ENCODE data around the gene PACS1. TPM values are rescaled to one million over a fixed set of nuclear protein-coding genes. Genes with fewer than 3 reads are reported as not detected.

PACS1 gene
- total RNA-seq, 4 donors from 2014 or later = 32.0 to 62.7 (median 51.8) TPM

DNA sequence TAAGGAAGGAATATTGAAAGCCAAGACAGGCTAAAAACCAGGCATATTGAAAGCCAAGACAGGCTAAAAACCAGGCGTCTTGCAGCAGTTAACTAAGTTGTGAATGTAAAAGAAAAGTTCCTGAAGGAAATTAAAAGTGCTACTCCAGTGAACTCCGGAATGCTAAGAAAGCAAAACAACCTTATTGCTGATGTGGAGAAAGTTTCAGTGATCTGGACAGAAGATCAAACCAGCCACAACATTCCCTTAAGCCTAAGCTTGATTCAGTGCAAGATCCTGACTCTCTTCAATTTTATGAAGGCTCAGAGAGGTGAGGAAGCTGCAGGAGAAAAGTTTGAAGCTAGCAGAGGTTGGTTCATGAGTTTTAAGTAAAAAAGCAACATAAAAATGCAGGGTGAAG, 51.4 kb downstream of the PACS1 start:
- peaks cover 0 to 5% (median 0%) of the 10 kb centered on the region in 4 donors for H3K9me3 ChIP-seq
- H3K27ac ChIP-seq = no peak overlapping the region
- H3K4me3 ChIP-seq = no peak overlapping the region
- 77 to 82% methylated on average over 2 of the region's 2 CpGs for WGBS, 2 donors
- no peaks in the 10 kb centered on the region for H3K27me3 ChIP-seq
- no peaks in the 10 kb centered on the region for H3K36me3 ChIP-seq
- peaks cover 0 to 27% (median 11%) of the 10 kb centered on the region in 4 donors for H3K4me1 ChIP-seq
- no peak for DNase-seq (ENCODE audit: low spot score in 2 of 2)
- no peak for TF ChIP-seq EP300 (IDR thresholded peaks at IDR 0.05)
- no peak for TF ChIP-seq POLR2A (IDR thresholded peaks at IDR 0.05)
- TF ChIP-seq, protein P1, sequence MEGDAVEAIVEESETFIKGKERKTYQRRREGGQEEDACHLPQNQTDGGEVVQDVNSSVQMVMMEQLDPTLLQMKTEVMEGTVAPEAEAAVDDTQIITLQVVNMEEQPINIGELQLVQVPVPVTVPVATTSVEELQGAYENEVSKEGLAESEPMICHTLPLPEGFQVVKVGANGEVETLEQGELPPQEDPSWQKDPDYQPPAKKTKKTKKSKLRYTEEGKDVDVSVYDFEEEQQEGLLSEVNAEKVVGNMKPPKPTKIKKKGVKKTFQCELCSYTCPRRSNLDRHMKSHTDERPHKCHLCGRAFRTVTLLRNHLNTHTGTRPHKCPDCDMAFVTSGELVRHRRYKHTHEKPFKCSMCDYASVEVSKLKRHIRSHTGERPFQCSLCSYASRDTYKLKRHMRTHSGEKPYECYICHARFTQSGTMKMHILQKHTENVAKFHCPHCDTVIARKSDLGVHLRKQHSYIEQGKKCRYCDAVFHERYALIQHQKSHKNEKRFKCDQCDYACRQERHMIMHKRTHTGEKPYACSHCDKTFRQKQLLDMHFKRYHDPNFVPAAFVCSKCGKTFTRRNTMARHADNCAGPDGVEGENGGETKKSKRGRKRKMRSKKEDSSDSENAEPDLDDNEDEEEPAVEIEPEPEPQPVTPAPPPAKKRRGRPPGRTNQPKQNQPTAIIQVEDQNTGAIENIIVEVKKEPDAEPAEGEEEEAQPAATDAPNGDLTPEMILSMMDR (IDR thresholded peaks at IDR 0.05) = no peak

DNA sequence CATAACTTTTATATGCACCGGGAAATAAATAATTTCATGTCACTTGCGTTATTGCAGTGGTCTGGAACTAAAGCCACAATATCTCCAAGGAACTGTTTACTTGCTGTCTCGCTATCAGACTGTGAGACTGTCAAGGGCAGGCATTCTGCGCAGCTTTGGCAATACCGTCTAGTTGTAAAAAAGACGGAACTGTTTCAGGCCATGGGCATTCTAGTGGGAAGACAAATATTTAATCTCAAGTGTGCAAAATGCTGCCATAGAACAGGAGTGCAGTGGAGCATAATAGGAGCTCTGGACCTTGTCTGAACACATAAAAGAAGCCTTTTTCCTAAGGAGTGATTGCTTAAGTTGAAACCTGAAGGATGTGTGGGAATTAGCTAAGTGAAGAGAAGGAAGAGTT, 53.8 kb downstream of the PACS1 start:
- no peaks in the 10 kb centered on the region for H3K27me3 ChIP-seq
- H3K4me3 ChIP-seq = no peak overlapping the region
- H3K36me3 ChIP-seq = no peaks in the 10 kb centered on the region
- H3K4me1 ChIP-seq = peaks cover 0 to 41% (median 22%) of the 10 kb centered on the region in 4 donors
- peaks cover 0 to 5% (median 0%) of the 10 kb centered on the region in 4 donors for H3K9me3 ChIP-seq
- WGBS, 2 donors = 91 to 94% methylated on average over 6 of the region's 6 CpGs
- H3K27ac ChIP-seq = no peak overlapping the region
- TF ChIP-seq EP300 (IDR thresholded peaks at IDR 0.05) (no peak), POLR2A (IDR thresholded peaks at IDR 0.05) (no peak)
- no peak for DNase-seq (ENCODE audit: low spot score in 2 of 2)

DNA sequence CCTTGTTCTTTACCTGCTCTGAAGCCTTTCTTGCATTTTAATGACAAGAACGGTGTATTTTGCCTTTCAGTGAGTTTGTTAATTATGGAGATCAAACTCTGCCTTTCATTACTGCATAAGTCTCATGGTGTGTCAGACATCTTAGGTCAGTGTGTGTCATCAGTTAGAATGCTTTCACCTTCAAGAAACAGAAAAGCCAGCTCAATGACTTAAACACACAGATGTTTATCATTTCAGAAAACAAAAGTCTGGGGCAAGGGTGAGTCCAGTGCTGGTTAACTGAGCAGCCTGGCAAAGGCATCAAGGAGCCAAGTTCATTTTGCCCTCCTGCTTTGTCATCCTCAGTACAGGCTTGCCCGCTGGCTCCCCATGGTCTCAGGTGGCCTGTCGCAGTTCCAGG, 54.5 kb downstream of the PACS1 start:
- peaks cover 0 to 5% (median 0%) of the 10 kb centered on the region in 4 donors for H3K9me3 ChIP-seq
- no peaks in the 10 kb centered on the region for H3K36me3 ChIP-seq
- TF ChIP-seq POLR2A (IDR thresholded peaks at IDR 0.05) = no peak
- no peak for TF ChIP-seq EP300 (IDR thresholded peaks at IDR 0.05)
- TF ChIP-seq, protein P1 (IDR thresholded peaks at IDR 0.05) = no peak
- no peak overlapping the region for H3K27ac ChIP-seq
- H3K27me3 ChIP-seq = no peaks in the 10 kb centered on the region
- WGBS, 2 donors = 85 to 91% methylated on average over 3 of the region's 3 CpGs
- no peak for DNase-seq (ENCODE audit: low spot score in 2 of 2)
- no peak overlapping the region for H3K4me3 ChIP-seq
- peaks cover 0 to 35% (median 22%) of the 10 kb centered on the region in 4 donors for H3K4me1 ChIP-seq

DNA sequence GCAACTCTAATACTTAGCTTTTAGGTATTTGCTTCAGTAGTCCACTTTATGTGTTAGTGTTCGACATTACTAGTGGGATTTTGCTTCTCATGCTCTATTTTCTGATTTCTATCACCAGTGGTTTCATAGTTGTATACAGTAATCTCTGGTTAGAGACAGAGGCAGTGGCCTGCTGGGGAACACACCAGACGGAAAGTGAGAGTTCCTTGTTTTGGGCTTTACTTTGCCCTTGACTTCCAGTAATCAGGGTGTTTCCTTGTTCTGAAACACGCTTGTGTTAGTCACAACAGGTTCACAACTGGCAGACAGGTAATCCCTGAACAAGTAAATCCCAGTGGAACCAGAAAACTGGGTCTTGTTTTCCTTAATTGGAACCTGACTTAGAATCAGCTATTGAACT, 56.0 kb downstream of the PACS1 start:
- Histone ChIP-seq H3K36me3 (no peaks in the 10 kb centered on the region), H3K27ac (peak overlapping the region; percentile 4 to 90 (median 66)), H3K9me3 (peaks cover 0 to 5% (median 0%) of the 10 kb centered on the region in 4 donors), H3K27me3 (no peaks in the 10 kb centered on the region), H3K4me1 (peaks cover 0 to 32% (median 22%) of the 10 kb centered on the region in 4 donors), H3K4me3 (no peak overlapping the region)
- 60 to 70% methylated on average over 3 of the region's 3 CpGs for WGBS, 2 donors
- TF ChIP-seq, protein P1 (IDR thresholded peaks at IDR 0.05) = no peak
- no peak for TF ChIP-seq POLR2A (IDR thresholded peaks at IDR 0.05)
- no peak for TF ChIP-seq EP300 (IDR thresholded peaks at IDR 0.05)
- DNase-seq (ENCODE audit: low spot score in 2 of 2) = no peak

DNA sequence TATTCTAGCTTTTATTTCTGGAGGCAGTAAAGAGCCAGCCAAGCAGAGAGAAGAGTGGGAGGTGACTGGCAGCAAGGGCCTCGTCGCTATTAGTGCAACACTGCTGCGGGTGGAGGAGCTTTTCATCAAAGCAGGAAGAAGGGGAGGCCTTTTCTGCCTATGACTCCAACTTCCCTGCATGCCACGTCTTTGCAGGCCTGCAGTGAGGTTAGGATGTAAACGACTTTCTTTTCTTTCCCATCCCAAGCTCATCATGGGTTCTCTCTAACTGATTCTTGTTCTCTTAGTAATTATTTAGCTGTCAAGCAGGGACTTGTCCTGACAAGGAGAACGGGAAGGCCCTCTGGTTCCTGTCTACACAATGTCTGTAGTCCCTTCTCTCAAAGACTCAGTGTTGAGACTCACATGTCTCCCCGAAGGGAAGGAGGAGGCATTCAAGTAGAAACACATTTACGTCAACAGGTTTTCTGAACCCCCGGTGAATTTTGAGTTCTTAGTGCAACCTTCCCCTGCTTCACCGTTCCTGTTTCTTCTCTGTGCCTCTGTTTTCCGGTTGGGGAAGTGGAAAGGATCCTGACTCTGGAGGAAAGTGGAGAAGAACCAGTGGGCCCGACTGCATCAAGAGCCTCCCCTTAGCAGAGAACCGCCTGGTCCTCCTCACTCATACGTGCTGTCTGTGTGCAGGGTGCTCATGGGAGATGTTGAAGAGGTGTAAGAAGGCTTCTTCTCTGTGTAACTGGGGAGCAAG, 56.9 kb downstream of the PACS1 start:
- peak overlapping the region; percentile 32 to 90 (median 66) for H3K27ac ChIP-seq
- TF ChIP-seq POLR2A (IDR thresholded peaks at IDR 0.05) = no peak
- TF ChIP-seq, protein P1 (IDR thresholded peaks at IDR 0.05) = no peak
- TF ChIP-seq EP300 (IDR thresholded peaks at IDR 0.05) = peak in 1 of 2 donors; percentile 39
- peaks cover 0 to 32% (median 22%) of the 10 kb centered on the region in 4 donors for H3K4me1 ChIP-seq
- H3K36me3 ChIP-seq = no peaks in the 10 kb centered on the region
- peak in 1 of 2 donors; percentile 48 for DNase-seq (ENCODE audit: low spot score in 2 of 2)
- H3K4me3 ChIP-seq = no peak overlapping the region
- no peaks in the 10 kb centered on the region for H3K27me3 ChIP-seq
- peaks cover 0 to 1% (median 0%) of the 10 kb centered on the region in 4 donors for H3K9me3 ChIP-seq
- 25 to 26% methylated on average over 14 of the region's 14 CpGs for WGBS, 2 donors
